GM23338 (cell line): ENCODE measurements around the gene MTCH2. TPM values are rescaled to one million over a fixed set of nuclear protein-coding genes. Genes with fewer than 3 reads are reported as not detected.
A peak's percentile ranks its signal among the peaks of the same experiment; 100 is the strongest.

Experiments used
- ATAC-seq: fragments of 200-7000 bp; cut with Tn5 transposase; 3 replicates; pipeline ENCODE4 v1.9.1; 2020
- DNase-seq: peaks from one replicate; pipeline ENCODE4 v3.0.0-alpha.2; 2015; ENCODE audit warnings: low spot score
- H2AFZ ChIP-seq: fragments of 200-600 bp; sonication (generic); 2 replicates; pipeline ENCODE4 v1.8.0; 2016; ENCODE audit warnings: antibody characterized with exemption, mild to moderate bottlenecking, moderate library complexity
- H3F3A ChIP-seq: fragments of 200-600 bp; sonication (generic); replicated peaks from 2 replicates; pipeline ENCODE4 v1.8.0; 2017; ENCODE audit warnings: antibody characterized with exemption, mixed run types, low read depth
- H3K27ac ChIP-seq: fragments of 200-600 bp; sonication (generic); 2 replicates; pipeline ENCODE4 v1.6.1; 2016; ENCODE audit warnings: low read depth
- H3K27me3 ChIP-seq: fragments of 200-600 bp; sonication (generic); 2 replicates; pipeline ENCODE4 v1.8.0; 2016; ENCODE audit warnings: mild to moderate bottlenecking, mixed run types, moderate library complexity; ENCODE audit not compliant: insufficient read depth
- H3K36me3 ChIP-seq: fragments of 200-600 bp; sonication (generic); 2 replicates; pipeline ENCODE4 v1.8.0; 2016; ENCODE audit warnings: mild to moderate bottlenecking; ENCODE audit not compliant: insufficient read depth
- H3K4me1 ChIP-seq: fragments of 200-600 bp; sonication (generic); 2 replicates; pipeline ENCODE4 v1.8.0; 2016; ENCODE audit warnings: mild to moderate bottlenecking, moderate library complexity; ENCODE audit not compliant: insufficient read depth
- H3K4me2 ChIP-seq: fragments of 200-600 bp; sonication (generic); 2 replicates; pipeline ENCODE4 v1.7.1; 2017; ENCODE audit warnings: mixed run types
- H3K4me3 ChIP-seq: fragments of 200-600 bp; sonication (generic); 2 replicates; pipeline ENCODE4 v1.6.1; 2016; ENCODE audit warnings: mixed run types
- H3K79me2 ChIP-seq: fragments of 200-600 bp; sonication (generic); replicated peaks from 2 replicates; pipeline ENCODE4 v1.8.0; 2017; ENCODE audit warnings: mild to moderate bottlenecking; ENCODE audit not compliant: insufficient read depth
- H3K9me2 ChIP-seq: fragments of 200-600 bp; sonication (generic); 2 replicates; pipeline ENCODE4 v1.8.0; 2017; ENCODE audit not compliant: insufficient read depth
- H4K20me1 ChIP-seq: fragments of 200-600 bp; sonication (generic); replicated peaks from 2 replicates; pipeline ENCODE4 v1.8.0; 2017; ENCODE audit warnings: mild to moderate bottlenecking; ENCODE audit not compliant: insufficient read depth
- H3K27ac Mint-ChIP-seq: 2 replicates; pipeline ENCODE4 v1.8.0; 2020; ENCODE audit warnings: inconsistent platforms, mild to moderate bottlenecking, moderate library complexity, mixed read lengths
- H3K27me3 Mint-ChIP-seq: 3 replicates; pipeline ENCODE4 v1.8.0; 2022; ENCODE audit warnings: low read depth, mild to moderate bottlenecking, moderate library complexity, mixed read lengths, inconsistent platforms; ENCODE audit not compliant: insufficient read depth, poor library complexity
- H3K36me3 Mint-ChIP-seq: 3 replicates; pipeline ENCODE4 v1.8.0; 2021; ENCODE audit warnings: low read depth, mild to moderate bottlenecking, inconsistent platforms, moderate library complexity, mixed read lengths
- H3K4me1 Mint-ChIP-seq: 3 replicates; pipeline ENCODE4 v1.8.0; 2020; ENCODE audit warnings: mild to moderate bottlenecking, inconsistent platforms, mixed read lengths
- H3K4me3 Mint-ChIP-seq: 3 replicates; pipeline ENCODE4 v1.8.0; 2021; ENCODE audit warnings: moderate library complexity, mild to moderate bottlenecking, inconsistent platforms, mixed read lengths
- H3K9me3 Mint-ChIP-seq: 3 replicates; pipeline ENCODE4 v1.8.0; 2020; ENCODE audit warnings: moderate library complexity, mild to moderate bottlenecking, inconsistent platforms, mixed read lengths
- CREB1 ChIP-seq: fragments of 250-450 bp; sonication (Bioruptor Pico); IDR thresholded peaks from 2 replicates; pipeline ENCODE4 v1.5.0; 2020; ENCODE audit warnings: low read depth, mild to moderate bottlenecking, moderate library complexity
- CTCF ChIP-seq, 2 experiments: fragments of 200-600 bp in 1 of 2; sonication (generic) in 1 of 2; conservative IDR thresholded peaks; 2 replicates each; pipeline versions ENCODE4 v1.5.1 to v1.6.1; 2016 to 2017; ENCODE audit warnings: antibody characterized with exemption in 2 of 2, low read depth in 2 of 2, mild to moderate bottlenecking in 2 of 2, moderate library complexity in 1 of 2
- ETS1 ChIP-seq: IDR thresholded peaks from 2 replicates; pipeline ENCODE4 v1.6.1; 2016; ENCODE audit warnings: antibody characterized with exemption
- EZH2 ChIP-seq: fragments of 200-600 bp; sonication (generic); IDR thresholded peaks from one replicate; pipeline ENCODE4 v1.8.0; 2017; ENCODE audit warnings: antibody characterized with exemption, mild to moderate bottlenecking, low read depth; ENCODE audit not compliant: unreplicated experiment
- EZH2phosphoT487 ChIP-seq: fragments of 200-600 bp; sonication (generic); IDR thresholded peaks from one replicate; pipeline ENCODE4 v1.8.1; 2018; ENCODE audit warnings: antibody characterized with exemption; ENCODE audit not compliant: unreplicated experiment
- JUNB ChIP-seq: IDR thresholded peaks from one replicate; pipeline ENCODE4 v1.6.1; 2016; ENCODE audit warnings: antibody characterized with exemption; ENCODE audit not compliant: unreplicated experiment
- NANOG ChIP-seq: IDR thresholded peaks from 2 replicates; pipeline ENCODE4 v1.6.1; 2016; ENCODE audit warnings: antibody characterized with exemption, borderline replicate concordance
- POLR2AphosphoS5 ChIP-seq: IDR thresholded peaks from 2 replicates; pipeline ENCODE4 v1.6.1; 2016; ENCODE audit warnings: antibody characterized with exemption, low read depth
- REST ChIP-seq: IDR thresholded peaks from one replicate; pipeline ENCODE4 v1.6.1; 2018; ENCODE audit warnings: antibody characterized with exemption; ENCODE audit not compliant: unreplicated experiment
- STAT1 ChIP-seq: IDR thresholded peaks from one replicate; pipeline ENCODE4 v1.6.1; 2016; ENCODE audit warnings: antibody characterized with exemption; ENCODE audit not compliant: unreplicated experiment
- ZNF114 ChIP-seq: fragments of 250-450 bp; sonication (Bioruptor Pico); IDR thresholded peaks from 2 replicates; pipeline ENCODE4 v1.5.0; 2020; ENCODE audit warnings: mild to moderate bottlenecking, moderate library complexity
- ZNF331 ChIP-seq: fragments of 250-450 bp; sonication (Bioruptor Pico); IDR thresholded peaks from 2 replicates; pipeline ENCODE4 v1.5.0; 2020; ENCODE audit warnings: low read depth, mild to moderate bottlenecking, moderate library complexity
- ZNF462 ChIP-seq: fragments of 250-450 bp; sonication (Bioruptor Pico); IDR thresholded peaks from 2 replicates; pipeline ENCODE4 v1.5.0; 2020; ENCODE audit warnings: mild to moderate bottlenecking, moderate library complexity
- polyA plus RNA-seq: library from polyadenylated mRNA; unstranded; fragments of >200 nt; fragmentation: Nextera tagmentation; extraction: Ambion mirVana; gene quantifications from 2 replicates; pipeline ENCODE4 v1.2.1, GENCODE V29; 2016
- total RNA-seq: library from RNA; depleted of rRNA; stranded (reverse); fragments of >200 nt; shearing (Covaris generic); gene quantifications from 2 replicates; pipeline ENCODE4 v1.2.3, GENCODE V29; 2014

MTCH2 gene
- total and polyA plus RNA-seq, 2 experiments from 2014 or later, result 90.9 to 155 TPM

- H2AFZ ChIP-seq, result peak overlapping the region; percentile 47; the same call in 1 of the 2 replicates
- no peak overlapping the region for H3K4me2 ChIP-seq
- Mint-ChIP-seq H3K4me1 (no peaks in the 10 kb centered on the region), H3K27me3 (peaks cover 7% of the 10 kb centered on the region), H3K27ac (no peak overlapping the region), H3K36me3 (0 out of 3 replicates have a peak, but pooled peaks cover 11% of the 10 kb centered on the region), H3K4me3 (no peak overlapping the region), H3K9me3 (peaks cover 21% of the 10 kb centered on the region)
- no peak overlapping the region for H3K27ac ChIP-seq
- no peaks in the 10 kb centered on the region for H3K9me2 ChIP-seq
- DNase-seq (no peak), ATAC-seq (no peak)
- H3K79me2 ChIP-seq, result no peaks in the 10 kb centered on the region
- TF ChIP-seq STAT1 (no peak), CTCF (conservative IDR thresholded peaks at IDR 0.05; ENCODE audit: low read depth in 2 of 2) (no peak), ETS1 (no peak), CREB1 (no peak), ZNF462 (CRISPR knock-in tag) (no peak), ZNF331 (no peak), EZH2 (no peak), POLR2AphosphoS5 (no peak), NANOG (no peak), JUNB (no peak), ZNF114 (CRISPR knock-in tag) (no peak), REST (no peak), EZH2phosphoT487 (no peak)
- H3K4me1 ChIP-seq, result no peaks in the 10 kb centered on the region
- no peaks in the 10 kb centered on the region for H4K20me1 ChIP-seq
- H3F3A ChIP-seq, result no peaks in the 10 kb centered on the region
- no peak overlapping the region for H3K4me3 ChIP-seq
- no peaks in the 10 kb centered on the region; the same call in 1 of the 2 replicates for H3K36me3 ChIP-seq
- H3K27me3 ChIP-seq, result no peaks in the 10 kb centered on the region
These were observed 6.9 kb upstream of the MTCH2 start for GRCh38 chr11:47649276-47649675.
